ENCODE results near the gene FRMD5.

- TF ChIP-seq POLR2A (IDR thresholded peaks at IDR 0.05) (no peak), CTCF (IDR thresholded peaks at IDR 0.05) (no peak), EP300 (IDR thresholded peaks at IDR 0.05; ENCODE audit: low read depth) (no peak)
Observed at GRCh38 chr15:44087578-44088465, 107.2 kb downstream of the FRMD5 start.
